Left cardiac atrium (tissue), 4 donors: Measurements from ENCODE around the gene CFAP46. TPM values are rescaled to one million over a fixed set of nuclear protein-coding genes. Genes with fewer than 3 reads are reported as not detected.
A peak's percentile ranks its signal among the peaks of the same experiment; 100 is the strongest.

Source experiments
- ATAC-seq, 2 donors: fragments of 200-7000 bp; cut with Tn5 transposase; one replicate each; pipeline ENCODE4 v1.9.1; 2020; ENCODE audit warnings: mild to moderate bottlenecking in 2 of 2, moderate library complexity in 2 of 2
- DNase-seq: peaks from one replicate; pipeline ENCODE4 v3.0.0-alpha.2; 2020
- intact Hi-C, 2 donors: fragments of 100-400 bp; cut with DNase I; formaldehyde crosslinking; loops; one replicate each; pipeline versions ENCODE4 v1.14.1 to v1.15.1; 2022 to 2023
- total RNA-seq, 2 donors: library from RNA; stranded (reverse); fragmentation: NEBNext Ultra II Directional; extraction: Animal tissue kit (Norgen Biotek cat#: 25700); gene quantifications; one replicate each; pipeline ENCODE4 v1.2.1, GENCODE V29; 2021
- donor health status: DM: no; HTN: yes; CAD: no.
- donor health status: DM: no; HTN: yes; CAD: no; lungs with severe emphysema.
- donor health status: DM: yes; HTN: yes; CAD: no.
- donor health status: Dilated cardiomyopathy.

Gene CFAP46
- total RNA-seq, 2 donors from 2014 or later: 1.2 to 1.7 TPM

DNA sequence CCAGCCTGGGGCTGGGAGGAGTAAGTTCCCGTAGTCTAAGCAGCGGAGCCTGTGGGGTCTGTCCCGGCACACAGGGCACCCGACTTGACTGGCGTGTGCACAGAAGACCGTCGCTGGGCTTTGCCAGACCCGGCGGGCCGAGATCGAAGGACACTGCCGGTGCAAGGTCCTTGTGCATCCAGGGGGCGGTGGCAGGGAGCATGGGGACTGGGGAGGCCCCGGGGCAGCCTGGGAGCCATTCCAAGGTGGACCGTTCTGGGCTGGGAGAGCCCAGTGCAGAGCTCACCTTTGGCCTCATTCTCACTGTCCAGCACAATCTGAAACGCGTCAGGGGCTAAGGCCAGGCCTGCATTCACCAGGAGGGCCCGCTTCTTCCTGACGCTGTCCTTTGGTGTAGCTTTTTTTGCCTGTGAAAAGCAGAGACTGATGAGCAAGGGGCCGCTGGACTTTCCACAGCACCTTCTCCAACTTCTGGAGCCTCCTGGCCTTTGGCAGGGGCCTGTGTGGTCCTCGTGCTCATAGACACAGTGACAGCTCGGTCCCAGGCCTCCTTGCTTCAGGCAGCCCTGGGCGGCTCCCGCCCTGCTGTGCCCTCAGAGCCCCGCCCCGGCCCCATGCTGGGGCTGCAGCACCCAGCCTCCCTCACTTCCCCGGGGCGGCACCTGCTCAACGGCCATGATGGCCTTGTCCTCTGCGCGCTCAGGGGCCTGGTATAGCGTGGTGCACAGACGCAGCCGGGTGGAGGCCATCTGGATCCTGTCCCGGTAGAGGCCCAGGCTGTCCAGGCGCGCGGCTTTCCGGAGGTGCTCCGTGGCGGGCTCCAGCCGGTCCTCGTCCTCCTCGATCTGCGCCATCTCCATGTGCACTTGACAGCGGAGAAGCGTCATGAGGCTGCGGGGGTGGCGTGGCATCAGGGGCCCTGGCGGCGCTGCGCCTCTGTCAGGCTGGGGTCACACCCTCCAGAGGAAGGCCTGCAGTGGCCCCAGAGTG, 20.3 kb downstream of the CFAP46 start:
- DNase-seq (peak; percentile 9), ATAC-seq (no peak)
- intact Hi-C loops: no loop called here

DNA sequence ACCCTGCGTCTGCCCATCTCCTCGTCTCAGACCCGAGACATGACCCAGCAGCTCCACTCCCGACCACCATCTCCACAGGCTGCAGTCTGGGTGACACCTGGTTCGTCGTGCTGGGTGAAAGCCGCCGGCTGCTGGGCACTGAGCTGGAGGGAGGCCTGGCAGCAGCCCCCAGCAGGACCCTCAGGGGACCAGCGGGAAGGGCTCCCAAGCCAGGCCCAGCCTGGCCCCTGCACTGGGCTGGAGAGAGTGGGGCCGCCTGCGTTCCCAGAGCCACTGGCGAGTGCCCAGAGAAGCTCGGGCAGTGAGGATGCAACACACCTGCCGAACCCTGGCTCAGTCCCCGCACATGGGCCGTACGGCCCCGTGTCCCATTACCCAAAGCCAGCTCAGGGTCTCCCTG, 21.3 kb downstream of the CFAP46 start:
- intact Hi-C loops: no loop called here
- ATAC-seq (no peak), DNase-seq (peak; percentile 9)

DNA sequence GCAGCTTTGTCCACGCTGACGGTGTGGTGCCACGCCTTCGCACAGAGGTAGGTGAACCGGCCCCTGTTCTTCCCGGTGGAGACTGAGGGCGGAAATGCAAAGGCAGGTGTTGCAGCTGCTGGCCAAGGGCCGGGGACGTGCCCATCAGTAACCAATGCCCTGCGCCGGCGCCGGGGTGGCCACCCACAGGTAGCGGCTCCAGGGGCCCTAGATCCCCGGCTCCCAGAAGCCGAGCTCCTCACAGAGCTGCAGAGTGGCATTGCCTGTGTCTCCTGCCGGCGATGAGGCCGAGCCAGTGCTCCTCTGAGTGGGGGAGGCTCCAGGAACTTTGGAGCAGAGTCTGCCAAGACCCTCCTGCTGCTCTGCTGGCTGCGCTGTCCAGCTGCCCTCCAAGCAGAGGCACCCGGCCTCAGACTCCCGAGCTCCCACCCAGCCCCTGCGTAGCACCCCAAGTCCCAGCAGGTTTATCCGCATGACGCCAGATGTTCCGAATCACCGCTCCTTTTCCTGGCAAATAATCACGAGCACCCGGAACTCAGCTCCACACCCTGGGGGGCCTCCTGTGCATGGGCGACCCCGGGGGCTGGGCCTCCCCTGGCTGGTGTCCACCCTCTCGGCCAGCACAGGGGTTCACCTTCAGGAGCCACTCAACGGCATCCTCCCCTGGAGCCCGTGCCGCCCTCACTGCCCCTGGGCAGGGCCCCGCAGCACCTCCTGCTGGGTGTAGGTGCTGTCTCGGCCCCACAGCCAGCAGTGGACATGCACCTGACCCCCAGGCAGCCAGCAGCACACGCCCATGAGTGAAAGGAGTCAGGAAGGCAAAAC, 22.1 kb downstream of the CFAP46 start:
- ATAC-seq: no peak

DNA sequence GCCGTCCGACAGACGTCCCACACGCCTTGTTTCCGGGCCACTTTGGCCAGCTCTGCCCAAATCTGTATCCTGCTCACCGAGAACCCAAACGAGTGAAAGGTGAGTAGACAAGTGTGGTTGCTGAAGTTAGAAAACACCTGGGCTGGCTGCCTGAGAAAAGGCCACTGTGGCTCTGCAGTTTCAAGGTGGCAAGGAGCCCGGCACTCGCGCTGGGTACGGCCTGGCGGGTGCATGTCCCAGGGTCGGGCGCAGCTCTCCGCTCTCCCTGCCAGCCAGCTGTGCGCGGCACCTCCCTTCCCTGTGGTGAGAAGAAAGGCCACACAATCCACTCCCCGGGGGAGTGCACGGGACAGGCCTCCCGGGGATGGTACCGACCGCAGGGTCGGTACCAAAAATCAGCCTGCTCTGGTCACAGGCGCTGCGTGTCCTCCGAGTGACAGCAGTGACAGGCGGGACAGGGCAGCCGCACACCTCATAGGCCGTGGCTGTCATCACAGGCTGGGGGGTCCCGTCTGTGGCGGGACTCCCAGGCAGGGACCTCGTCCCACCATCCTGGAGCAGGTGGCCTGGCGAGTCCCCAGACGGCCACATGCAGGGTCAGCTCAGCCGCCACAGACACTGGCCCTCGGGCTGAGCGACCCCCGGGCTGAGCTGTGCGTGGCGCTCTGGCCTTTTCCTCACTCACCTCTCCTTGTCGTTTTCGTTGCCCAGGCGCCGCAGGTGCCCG, 22.8 kb downstream of the CFAP46 start:
- intact Hi-C loops: no loop called here
- DNase-seq (no peak), ATAC-seq (no peak)

More for the DNA sequence above, 22.1 kb downstream of the CFAP46 start:
- DNase-seq: peak; percentile 16
- intact Hi-C loops: no loop called here

DNA sequence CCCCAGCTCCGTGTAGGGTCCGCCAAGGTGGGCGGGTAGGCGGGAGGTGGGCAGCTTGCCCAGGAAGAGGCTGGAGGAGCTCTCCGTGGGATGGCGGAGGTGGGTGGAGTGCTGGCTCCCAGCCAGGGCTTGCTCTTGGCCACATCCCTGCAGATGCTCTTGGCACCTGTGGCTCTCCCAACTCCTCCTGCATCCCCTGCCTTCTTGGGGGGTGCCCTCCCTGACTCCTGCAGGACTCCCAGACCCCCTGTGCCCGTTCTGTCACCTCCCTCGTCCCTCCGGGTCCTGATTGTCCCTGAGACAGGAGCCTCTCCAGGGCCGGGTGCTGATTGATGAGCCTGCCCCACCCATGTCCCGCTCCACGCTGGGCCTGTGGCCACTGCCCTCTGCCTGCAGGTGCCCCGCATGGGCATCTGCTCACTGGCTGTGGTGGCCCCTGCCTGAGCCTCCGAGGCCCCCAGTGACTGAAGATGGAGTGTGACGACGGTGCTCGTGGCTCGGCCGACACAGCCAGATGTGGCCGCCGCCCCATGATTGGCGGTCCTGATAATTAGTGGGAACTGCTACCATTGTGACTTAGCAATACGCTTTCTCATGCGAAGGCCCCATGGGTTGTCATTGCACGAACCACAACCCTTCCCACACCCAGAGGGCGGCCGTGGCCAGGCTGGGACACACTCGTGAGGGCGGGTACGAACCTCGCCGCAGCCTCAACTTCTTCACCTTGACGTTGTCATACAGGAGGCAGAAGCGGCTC, 23.6 kb downstream of the CFAP46 start:
- ATAC-seq (no peak), DNase-seq (peak; percentile 21)
- intact Hi-C loops: no loop called here

DNA sequence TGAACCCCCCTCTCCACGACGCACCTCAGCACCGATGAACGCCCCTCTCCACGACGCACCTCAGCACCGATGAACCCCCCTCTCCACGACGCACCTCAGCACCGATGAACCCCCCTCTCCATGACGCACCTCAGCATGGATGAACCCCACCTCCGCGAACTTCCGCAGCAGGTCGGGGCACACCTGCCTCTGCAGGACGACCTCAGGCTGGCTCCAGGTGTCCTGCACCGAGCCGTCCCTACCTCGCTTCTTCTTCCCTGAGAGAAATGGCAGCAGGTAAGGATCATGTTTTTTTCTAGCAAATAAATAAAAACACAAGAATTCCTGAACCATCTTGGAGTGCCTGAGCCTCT, 24.1 kb downstream of the CFAP46 start:
- intact Hi-C loops: no loop called here
- ATAC-seq (no peak), DNase-seq (peak; percentile 14)

DNA sequence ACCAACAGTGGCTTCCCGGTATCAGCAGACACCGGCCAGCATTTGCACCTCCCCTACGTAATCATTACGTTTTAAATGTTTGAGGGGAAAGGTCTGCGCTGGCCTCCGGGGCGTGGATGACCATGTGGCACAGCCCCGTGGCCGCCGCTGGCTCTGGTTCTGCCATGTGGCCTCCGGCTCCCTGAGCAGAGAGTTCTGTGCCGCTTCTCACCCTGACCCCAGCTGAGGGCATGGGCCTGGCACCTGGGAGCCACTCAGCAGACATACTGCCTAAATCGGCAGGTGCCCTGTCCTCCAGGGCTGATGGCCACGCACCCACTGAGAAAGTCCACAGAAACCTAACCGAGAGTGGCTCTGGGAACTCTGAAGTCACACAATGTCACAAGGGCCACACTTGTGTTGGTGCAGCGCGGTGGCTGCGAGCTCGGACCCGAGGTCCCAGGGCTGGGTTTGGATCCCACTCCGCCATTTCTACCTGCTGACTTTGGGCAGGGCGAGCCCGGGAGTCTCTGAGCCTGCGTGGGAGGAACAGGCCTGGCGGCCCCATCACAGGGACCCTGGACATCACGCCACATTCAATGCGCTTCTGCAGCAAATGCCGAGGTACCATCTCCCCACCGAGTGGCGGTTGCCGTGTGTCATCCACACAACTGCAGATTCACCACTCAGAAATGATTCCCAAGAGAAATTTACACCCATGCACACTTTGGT, 25.3 kb downstream of the CFAP46 start:
- ATAC-seq: no peak
- no peak for DNase-seq
- intact Hi-C loops: no loop called here

DNA sequence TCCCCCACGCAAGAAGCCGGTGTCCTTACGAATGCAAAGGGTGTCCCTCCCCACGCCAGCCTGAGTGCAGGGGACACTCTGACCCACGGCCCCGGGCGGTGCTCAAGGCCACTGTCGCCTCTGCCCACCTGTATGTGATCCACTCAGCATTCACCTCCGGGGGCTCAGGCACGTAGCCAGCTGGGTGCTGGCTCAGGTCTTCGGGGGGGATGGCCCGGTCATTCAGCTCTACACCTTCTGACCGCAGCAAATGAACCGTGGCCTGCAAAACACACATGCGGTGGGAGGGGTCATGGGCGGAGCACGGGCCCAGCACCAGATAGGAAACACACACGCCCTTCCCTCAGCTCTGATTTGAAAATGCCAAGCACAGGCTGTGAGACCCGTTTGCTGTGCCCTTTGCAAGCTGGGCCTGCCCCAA, 25.9 kb downstream of the CFAP46 start:
- ATAC-seq: no peak
- no peak for DNase-seq
- intact Hi-C loops: no loop called here

DNA sequence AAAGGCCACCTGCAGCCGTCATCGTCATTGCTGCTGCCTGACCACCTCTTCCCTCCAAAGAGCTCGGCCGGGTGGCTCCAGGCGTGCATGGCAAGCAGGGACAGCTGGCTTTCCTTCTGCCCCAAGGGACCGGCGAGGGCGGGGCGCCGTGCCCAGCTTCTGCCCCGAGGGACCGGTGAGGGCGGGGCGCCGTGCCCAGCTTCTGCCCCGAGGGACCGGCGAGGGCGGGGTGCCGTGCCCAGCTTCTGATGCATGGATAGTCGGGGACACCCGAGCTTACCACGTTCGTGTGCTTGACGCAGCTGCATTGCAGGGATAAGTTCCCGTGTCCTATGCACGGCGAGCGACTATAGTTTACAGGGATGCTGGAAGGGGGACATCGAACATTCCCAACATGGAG, 27.0 kb downstream of the CFAP46 start:
- no peak for ATAC-seq
- DNase-seq: no peak
- intact Hi-C loops: no loop called here

DNA sequence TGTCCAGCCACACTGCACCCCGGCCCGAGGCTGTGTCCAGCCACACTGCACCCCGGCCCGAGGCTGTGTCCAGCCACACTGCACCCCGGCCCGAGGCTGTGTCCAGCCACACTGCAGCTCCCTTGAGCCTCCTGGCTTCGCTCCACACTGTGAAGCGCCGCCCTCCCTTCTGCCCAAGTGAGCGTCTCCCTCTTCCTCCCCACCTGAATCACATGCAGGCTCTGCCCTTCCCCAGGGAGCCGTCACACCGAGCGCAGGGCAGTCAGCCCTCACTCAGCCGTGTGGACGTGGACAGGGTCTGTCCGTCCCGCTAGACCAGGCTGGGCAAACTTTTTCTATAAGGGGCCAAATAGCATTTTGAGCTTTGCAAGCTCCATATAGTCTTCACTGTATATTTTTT, 27.6 kb downstream of the CFAP46 start:
- no peak for ATAC-seq
- DNase-seq: no peak
- intact Hi-C loops: no loop called here

DNA sequence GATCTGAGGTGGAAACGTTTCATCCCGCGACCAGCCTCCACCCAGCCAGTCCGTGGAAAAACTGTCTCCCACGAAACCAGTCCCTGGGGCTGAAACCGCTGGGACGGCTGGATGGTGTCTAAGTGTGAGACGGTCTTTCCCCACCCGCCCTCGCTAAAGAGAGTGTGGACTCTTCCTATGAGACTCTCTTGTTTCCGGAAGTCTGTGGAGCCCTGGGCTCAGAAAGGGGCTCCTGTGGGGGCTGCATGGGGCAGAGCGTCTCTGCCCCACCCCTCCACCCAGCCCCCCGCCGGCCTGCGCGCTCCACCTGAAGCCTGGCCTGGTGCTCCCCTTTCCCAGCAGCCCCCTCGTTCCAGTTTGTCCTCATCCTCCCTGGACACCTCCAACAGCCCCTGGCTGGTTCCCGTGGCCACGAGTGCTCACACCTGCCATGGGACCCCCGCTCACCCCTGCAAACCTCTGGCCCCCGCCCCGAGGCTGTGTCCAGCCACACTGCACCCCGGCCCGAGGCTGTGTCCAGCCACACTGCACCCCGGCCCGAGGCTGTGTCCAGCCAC, 28.7 kb downstream of the CFAP46 start:
- DNase-seq (no peak), ATAC-seq (no peak)
- intact Hi-C loops: no loop called here

DNA sequence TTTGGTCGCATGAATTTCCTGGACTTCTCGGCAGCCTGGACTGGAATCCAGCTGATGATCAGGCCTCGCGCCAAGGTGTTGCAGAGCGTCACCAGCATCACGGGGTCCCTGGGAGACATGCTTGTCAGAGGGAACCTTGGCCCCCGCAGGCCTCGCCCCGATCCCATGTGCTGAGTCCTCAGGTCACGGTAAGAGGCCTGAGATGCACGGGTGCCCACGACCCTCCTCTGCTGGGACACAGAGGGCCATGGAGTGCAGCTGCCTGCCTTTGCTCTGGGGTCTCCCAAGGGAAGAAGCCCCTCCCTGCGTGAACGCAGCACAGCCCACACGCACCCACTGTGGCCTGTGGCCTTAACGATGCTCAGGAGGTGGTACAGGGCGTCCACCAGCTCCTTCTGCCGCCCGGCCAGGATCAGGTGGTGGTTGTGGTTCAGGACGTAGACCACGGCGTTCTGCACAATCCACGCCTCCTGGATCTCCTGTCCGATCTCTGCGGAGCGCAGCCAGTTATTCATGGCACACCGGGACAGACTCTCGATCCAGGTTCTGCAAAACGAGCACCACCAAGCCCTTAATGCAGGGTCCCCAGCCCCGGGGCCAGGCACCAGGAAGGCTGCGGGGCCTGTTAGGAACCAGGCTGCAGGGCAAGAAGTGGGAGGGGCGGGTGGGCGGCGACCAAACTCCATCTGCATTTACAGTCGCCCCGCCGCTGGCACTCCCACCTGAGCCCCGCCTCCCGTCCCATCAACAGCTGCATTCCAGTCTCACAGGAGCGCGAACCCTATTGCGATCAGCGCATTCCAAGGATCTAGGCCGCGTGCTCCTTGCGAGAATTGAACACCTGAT, 29.4 kb downstream of the CFAP46 start:
- intact Hi-C loops: no loop called here
- ATAC-seq: no peak
- no peak for DNase-seq

DNA sequence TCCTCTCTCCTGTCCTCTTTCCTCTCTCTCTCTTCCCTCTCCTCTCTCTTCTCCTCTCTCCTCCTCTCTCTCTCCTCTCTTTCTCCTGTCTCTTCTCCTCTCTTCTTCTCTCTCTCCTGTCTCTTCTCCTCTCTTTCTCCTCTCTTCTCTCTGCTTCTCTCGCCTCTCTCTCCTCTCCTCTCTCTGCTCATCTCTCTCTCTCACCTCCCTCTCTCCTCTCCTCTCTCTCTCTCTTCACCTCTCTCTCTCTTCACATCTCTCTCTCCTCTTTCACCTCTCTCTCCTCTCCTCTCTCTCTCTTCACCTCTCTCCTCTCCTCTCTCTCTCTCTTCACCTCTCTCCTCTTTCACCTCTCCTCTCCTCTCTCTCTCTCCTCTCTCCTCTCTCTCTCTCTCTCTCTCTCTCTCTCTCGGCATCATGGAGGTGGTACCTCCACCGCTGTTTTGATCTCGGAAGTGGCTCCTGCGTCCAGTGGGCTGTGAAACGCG, 30.1 kb downstream of the CFAP46 start:
- ATAC-seq: no peak
- no peak for DNase-seq
- intact Hi-C loops: no loop called here

DNA sequence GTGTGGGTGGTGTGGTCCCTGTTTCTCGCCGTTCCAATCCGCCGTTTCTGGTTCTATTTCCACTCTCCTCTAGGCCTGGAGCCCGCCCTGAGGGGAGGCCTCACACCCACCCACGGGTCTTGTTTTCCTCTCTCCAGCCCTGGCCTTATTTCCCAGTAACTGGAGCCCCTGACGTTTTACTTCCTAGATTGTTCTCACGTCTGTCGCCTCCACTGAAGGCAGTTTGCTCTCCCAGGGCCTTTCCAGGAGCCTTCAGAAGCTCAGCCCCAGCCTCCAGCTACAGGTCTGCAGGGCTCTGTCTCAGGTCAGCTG, 30.6 kb downstream of the CFAP46 start:
- intact Hi-C loops: no loop called here
- DNase-seq (no peak), ATAC-seq (peak in 1 of 2 donors; percentile 35)

DNA sequence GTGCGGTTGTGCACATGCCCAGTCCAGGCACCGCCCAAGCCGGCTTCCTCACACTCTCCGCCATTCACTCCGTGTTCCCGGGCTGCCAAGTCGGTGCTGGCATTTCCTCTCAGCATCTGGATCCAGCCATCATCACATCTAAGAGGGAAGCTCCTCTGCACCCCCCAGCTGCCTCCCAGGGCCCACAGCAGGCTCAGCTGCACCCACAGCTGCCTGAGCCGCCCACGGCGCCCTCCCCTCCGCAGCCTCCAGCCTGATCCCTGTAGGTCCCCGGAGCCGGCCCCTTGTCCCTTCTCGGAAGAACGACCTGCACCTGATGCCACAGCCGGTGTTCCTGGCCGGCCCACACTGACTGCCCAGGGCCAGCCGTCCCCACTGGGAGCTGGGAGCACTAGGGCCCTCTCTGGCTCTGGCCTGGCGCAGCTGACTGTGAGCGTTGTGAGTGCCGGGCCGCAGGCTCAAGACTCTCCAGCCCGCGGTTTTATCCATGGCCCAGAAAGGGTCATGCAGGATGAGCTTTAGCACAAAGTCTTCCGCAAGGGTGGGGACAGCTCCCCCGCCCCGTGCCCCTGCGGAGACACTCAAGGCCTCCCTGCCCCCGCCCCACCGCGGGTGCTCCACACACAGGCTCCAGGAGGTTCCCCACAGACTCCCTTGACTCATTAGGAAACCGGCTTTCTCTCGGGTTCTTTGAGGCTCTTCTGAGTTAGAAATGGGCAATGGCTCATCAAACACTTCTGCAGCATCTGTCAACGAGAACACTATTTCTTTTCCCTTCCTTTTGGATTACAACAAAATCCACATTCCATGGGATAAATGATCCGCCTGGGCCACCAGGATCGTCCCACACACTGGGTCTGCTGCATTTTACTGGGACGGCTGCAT, 31.2 kb downstream of the CFAP46 start:
- ATAC-seq (peak; percentile 13 to 19), DNase-seq (peak; percentile 15)
- intact Hi-C loops: no loop called here

DNA sequence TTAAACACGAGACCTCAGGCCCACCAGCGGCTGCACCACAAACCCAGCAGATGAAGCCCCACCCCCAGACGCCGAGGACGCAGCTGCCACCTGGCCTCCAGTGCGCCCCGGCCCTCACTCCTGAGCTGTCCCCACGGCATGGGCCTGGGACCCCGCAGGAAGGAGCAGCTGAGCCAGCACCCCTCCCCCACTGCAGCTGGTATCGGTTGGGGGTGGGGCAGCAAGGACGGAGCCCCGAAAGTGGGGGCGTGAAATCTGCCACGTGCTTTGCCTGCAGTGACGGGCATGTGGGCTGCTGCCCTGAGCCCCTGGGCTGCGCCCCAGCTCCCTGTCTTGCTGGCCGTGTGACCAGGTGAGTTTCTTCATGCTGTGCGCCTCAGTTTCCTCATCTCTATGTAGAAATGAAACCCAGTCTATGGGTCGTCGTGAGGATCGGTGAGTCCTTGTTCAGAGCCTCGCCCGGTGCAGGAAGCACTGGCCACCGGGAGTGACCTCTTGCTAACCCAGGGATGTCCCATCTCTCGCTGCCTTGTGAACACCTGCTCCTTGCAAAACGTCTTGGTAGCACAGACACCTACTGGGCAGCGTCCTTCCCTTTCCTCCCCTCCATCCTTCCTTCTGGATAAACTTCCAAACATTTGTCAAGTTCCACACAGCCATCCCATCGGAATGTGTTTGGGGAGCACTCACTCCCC, 32.0 kb downstream of the CFAP46 start:
- intact Hi-C loops: no loop called here
- no peak for ATAC-seq
- peak; percentile 17 for DNase-seq
